ENCODE results near the gene TTN.

GRCh38 chr2:178579006-178579405 lies 228.2 kb downstream of the TTN start:
- TF ChIP-seq, protein P1, sequence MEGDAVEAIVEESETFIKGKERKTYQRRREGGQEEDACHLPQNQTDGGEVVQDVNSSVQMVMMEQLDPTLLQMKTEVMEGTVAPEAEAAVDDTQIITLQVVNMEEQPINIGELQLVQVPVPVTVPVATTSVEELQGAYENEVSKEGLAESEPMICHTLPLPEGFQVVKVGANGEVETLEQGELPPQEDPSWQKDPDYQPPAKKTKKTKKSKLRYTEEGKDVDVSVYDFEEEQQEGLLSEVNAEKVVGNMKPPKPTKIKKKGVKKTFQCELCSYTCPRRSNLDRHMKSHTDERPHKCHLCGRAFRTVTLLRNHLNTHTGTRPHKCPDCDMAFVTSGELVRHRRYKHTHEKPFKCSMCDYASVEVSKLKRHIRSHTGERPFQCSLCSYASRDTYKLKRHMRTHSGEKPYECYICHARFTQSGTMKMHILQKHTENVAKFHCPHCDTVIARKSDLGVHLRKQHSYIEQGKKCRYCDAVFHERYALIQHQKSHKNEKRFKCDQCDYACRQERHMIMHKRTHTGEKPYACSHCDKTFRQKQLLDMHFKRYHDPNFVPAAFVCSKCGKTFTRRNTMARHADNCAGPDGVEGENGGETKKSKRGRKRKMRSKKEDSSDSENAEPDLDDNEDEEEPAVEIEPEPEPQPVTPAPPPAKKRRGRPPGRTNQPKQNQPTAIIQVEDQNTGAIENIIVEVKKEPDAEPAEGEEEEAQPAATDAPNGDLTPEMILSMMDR (conservative IDR thresholded peaks at IDR 0.05; ENCODE audit: low read length) = no peak
- no peak for TF ChIP-seq EZH2phosphoT487 (IDR thresholded peaks at IDR 0.05; ENCODE audit: borderline replicate concordance, low read depth, low read length)
